Gastrocnemius medialis (tissue), 4 donors: ENCODE results near the gene ADCY5.

ENCODE experiments used
- CTCF ChIP-seq, 5 experiments: fragments of 450-650 bp in 3 of 5; fragments of 200-600 bp in 2 of 5; sonication (generic) in 2 of 5; IDR thresholded peaks in 4 of 5; conservative IDR thresholded peaks in 1 of 5; 1 replicate in 4 of 5; 2 replicates in 1 of 5; pipeline ENCODE4 v1.5.1; 2016 to 2019; ENCODE audit warnings: antibody characterized with exemption in 5 of 5, mild to moderate bottlenecking in 3 of 5, moderate library complexity in 3 of 5
- POLR2A ChIP-seq, 2 donors: fragments of 450-650 bp; IDR thresholded peaks; one replicate each; pipeline ENCODE4 v1.6.1; 2017; ENCODE audit warnings: antibody characterized with exemption in 2 of 2, mild to moderate bottlenecking in 2 of 2, moderate library complexity in 2 of 2

DNA sequence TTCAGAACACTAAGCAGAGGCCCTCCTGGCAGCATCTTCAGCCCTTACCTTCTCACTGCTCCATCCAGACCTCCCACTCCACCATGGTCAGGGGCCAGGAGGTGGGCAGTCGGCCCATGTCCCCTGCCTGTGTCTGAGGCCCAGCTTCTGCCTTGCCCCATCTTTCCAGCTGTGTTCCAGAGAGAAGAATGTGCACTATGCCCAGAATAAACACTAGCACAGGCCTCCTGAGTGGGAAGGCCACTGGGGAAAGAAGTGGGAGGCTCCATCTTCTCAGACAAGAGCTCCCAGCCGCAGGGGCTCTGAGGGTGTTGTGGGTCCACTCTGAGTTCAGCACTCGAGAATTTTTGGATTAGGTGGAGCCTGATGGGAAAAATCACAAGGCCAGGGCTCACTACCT lies 44.5 kb downstream of the ADCY5 start:
- no peak for TF ChIP-seq CTCF (IDR thresholded peaks at IDR 0.05 in 4 of 5, conservative IDR thresholded peaks at IDR 0.05 in 1 of 5)
- no peak for TF ChIP-seq POLR2A (IDR thresholded peaks at IDR 0.05)
